NOMO-1 (cell line): ENCODE results near the gene MTREX.

Source experiments
- DNase-seq, 2 experiments: peaks; one replicate each; lab custom pipeline; 2025; ENCODE audit not compliant: unreplicated experiment in 2 of 2; lab: John Stamatoyannopoulos, UW

The MTREX gene

DNA sequence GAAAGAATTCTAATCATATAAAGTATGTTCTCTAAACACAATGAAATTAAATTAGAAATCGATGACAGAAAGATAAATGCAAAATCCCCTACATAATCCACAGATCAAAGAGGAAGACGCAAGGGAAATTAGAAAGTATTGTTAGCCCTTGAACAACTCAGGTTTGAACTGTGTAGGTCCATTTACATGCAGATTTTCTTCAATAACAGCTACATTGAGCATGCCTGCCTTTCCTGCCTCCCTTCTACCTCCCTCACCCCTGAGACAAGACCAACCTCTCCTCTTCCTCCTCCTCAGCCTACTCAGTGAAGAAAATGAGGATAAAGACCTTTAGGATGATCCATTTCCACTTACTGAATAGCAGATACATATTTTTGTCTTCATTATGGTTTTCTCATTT, 151.8 kb downstream of the MTREX start:
- no peak for DNase-seq

DNA sequence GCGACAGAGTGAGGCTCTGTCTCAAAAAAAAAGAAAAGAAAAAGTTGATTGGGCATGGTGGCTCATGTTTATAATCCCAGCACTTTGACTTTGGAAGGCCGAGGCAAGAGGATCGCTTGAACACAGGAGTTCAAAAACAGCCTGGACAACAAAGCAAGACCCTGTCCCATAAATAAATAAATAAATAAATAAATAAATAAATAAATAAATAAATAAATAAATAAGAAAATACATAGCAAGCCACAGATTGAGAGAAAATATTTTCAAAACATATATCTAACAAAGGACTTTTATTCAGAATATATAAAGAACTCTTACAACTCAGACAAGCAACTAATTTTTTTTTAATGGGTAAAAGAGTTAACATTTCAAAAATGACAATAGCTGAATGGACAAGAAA, 155.8 kb downstream of the MTREX start:
- DNase-seq = no peak

DNA sequence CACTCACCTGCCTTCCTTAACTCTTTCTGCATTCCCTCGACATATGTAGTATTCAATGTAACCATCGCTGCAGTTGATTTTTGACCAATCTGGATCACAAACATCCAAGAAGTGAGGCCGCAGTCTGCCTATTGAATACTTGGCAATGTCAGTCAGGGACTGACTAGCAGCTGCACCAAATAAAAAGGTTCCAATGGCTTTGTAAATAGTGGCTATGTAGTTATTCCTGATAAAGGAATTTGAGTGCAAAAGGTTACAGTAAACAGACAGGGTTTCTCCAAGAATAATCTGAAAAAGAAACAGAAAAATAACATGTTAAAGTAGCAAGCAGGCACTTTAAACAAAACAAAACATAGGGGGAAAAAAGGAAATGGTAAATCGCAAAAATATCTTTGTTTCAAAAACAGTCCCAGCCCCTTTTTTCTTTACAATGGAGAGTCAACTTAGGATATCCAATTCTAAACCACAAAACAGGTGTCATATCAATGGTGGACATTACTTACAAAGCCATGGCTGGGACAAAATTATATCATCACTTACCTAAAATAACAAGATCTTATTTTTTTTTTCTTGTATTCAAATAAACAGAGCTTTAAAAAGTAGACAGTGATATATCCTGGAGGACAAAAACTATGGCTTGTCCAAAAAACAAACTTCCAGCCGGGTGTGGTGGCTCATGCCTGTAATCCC, 160.2 kb downstream of the MTREX start:
- DNase-seq = no peak

DNA sequence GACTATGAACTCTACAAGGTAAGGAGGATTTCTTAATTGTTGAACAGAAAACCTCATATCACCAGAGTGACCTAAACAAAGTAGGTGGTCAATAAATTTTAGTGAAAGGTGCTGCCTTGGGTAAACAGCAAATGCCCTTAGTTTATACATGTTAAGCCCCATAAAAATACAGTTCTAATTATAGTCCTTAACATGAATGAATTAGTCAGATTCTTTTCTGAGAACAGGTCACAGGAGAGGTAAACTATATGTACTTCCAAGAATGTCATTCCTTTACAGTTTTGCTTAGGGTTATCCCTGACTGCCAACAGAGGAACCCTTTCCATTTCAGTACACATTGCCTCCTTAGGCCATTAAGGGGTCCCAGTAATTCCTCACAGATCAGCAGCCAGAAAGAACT, 162.1 kb downstream of the MTREX start:
- DNase-seq = no peak

DNA sequence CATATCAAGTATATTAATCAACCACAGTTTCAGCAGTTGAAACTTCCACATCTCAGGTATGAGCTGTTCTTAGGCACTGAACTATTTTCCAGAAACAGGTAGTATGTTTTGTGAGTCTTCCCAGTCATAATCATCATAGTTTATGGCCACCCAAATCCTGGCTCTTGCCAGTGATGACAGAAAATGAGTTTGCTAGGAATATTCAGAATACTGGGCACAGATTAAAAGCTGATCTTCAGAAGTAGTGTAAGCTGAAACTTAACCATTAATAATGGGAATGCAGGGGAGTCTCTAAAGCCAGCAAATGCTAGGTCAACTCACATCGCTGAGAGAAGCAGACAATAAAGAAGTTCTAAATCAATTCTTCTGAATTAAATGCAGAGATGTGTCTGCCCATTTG, 162.5 kb downstream of the MTREX start:
- DNase-seq = no peak

DNA sequence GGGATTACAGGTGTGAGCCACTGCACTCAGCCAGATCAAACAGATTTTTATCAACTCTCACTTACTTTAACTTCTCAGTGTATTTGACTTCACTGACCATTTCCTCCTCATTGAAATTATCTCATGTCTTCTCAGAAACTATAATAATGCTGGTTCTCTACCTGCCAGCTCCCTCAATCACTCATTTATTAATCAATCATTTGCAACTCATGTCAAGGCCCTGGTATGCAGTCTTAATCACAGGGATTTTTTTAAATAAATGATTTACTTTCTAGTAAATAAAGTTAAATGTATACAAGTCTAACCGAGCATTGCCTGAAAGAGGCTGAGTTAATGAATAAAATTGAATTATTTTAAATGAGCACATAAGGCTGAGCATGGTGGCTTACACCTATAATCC, 163.7 kb downstream of the MTREX start:
- DNase-seq = no peak

DNA sequence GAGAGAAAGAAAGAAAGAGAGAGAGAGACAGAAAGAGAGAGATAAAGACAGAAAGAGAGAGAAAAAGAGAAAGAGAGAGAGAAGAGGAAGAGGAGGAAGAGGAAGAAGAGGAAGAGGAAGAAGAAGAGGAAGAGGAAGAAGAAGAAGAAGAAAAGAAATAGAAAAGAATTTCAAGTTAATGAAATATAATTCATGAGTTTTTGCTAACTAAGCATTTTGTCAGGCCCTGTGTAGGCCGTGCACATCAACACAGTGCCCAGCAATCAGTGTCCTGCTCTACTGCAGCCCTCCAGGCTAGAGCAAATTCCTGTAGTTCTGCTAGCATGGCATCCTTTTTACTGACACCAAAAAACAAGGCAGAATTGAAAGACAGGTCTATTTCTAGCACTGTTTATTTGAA, 164.9 kb downstream of the MTREX start:
- no peak for DNase-seq
